K562 (cell line): ENCODE results near the gene RGL2. TPM values are rescaled to one million over a fixed set of nuclear protein-coding genes. Genes with fewer than 3 reads are reported as not detected.

Experiments
- CBFA2T3 ChIP-seq: fragments of 450-650 bp; IDR thresholded peaks from 2 replicates; pipeline ENCODE4 v1.6.1; 2017
- GTF2E2 ChIP-seq: fragments of 200-800 bp; sonication (Bioruptor generic); IDR thresholded peaks from 2 replicates; pipeline ENCODE4 v1.6.1; 2016; ENCODE audit warnings: missing genetic modification characterization, missing compliant biosample characterization
- KLF6 ChIP-seq: fragments of 250-450 bp; sonication (Bioruptor Pico); IDR thresholded peaks from 2 replicates; pipeline ENCODE4 v1.4.0; 2020; ENCODE audit warnings: mild to moderate bottlenecking, moderate library complexity, borderline replicate concordance
- PHB2 ChIP-seq: fragments of 450-650 bp; IDR thresholded peaks from 2 replicates; pipeline ENCODE4 v1.6.1; 2017; ENCODE audit warnings: low read depth
- POLR2A ChIP-seq: fragments of 450-650 bp; conservative IDR thresholded peaks from 2 replicates; pipeline ENCODE4 v1.6.1; 2016
- U2AF1 ChIP-seq: fragments of 200-400 bp; formaldehyde crosslinking; optimal IDR thresholded peaks from 2 replicates; pipeline ENCODE3; 2017; ENCODE audit warnings: mild to moderate bottlenecking, low read depth, low read length, moderate library complexity
- polyA plus RNA-seq, 8 experiments: library from polyadenylated mRNA; depleted of rRNA in 4 of 8; stranded (reverse) in 5 of 8; unstranded in 3 of 8; fragments of >200 nt; fragmentation: Nextera tagmentation in 2 of 8; fragmentation: Illumina TruSeq in 1 of 8; extraction: Ambion mirVana in 2 of 8; extraction: Trizol in 1 of 8; gene quantifications; 2 replicates each; pipeline versions ENCODE4 v1.2.1 to v1.2.3, GENCODE V29; 2011 to 2014; ENCODE audit warnings: inconsistent platforms in 1 of 8, missing spikeins in 1 of 8
- total RNA-seq, 7 experiments: library from RNA; depleted of rRNA in 6 of 7; stranded (reverse); fragments of >200 nt in 6 of 7; fragmentation: Illumina TruSeq in 2 of 7; extraction: Trizol in 2 of 7; gene quantifications; 2 replicates each; pipeline versions ENCODE4 v1.2.1 to v1.2.3, GENCODE V29; 2011 to 2021; ENCODE audit warnings: low replicate concordance in 1 of 7
- TF ChIP-seq, protein P1 (sequence below), 2 experiments: fragments of 450-650 bp; formaldehyde crosslinking in 1 of 2; IDR thresholded peaks; 2 replicates each; pipeline versions ENCODE4 v1.4.0 to v1.6.1; 2014 to 2020; ENCODE audit warnings: mild to moderate bottlenecking in 2 of 2, borderline replicate concordance in 1 of 2, low read depth in 1 of 2
- TF ChIP-seq, protein P2 (sequence below): fragments of 450-650 bp; IDR thresholded peaks from 2 replicates; pipeline ENCODE4 v1.6.1; 2017; ENCODE audit warnings: mild to moderate bottlenecking, moderate library complexity
- TF ChIP-seq, protein P3 (sequence below): fragments of 450-650 bp; IDR thresholded peaks from 2 replicates; pipeline ENCODE4 v1.6.1; 2018; ENCODE audit not compliant: partially characterized antibody
- TF ChIP-seq, protein P4 (sequence below): fragments of 450-650 bp; formaldehyde crosslinking; IDR thresholded peaks from 2 replicates; pipeline ENCODE4 v1.4.0; 2020; ENCODE audit warnings: mild to moderate bottlenecking, moderate library complexity

The RGL2 gene
- total and polyA plus RNA-seq, 9 of the 15 experiments (the other 6 are each of a cell fraction or from before 2014, with no cell fraction given) = 1.8 to 57.1 (median 19.5) TPM

DNA sequence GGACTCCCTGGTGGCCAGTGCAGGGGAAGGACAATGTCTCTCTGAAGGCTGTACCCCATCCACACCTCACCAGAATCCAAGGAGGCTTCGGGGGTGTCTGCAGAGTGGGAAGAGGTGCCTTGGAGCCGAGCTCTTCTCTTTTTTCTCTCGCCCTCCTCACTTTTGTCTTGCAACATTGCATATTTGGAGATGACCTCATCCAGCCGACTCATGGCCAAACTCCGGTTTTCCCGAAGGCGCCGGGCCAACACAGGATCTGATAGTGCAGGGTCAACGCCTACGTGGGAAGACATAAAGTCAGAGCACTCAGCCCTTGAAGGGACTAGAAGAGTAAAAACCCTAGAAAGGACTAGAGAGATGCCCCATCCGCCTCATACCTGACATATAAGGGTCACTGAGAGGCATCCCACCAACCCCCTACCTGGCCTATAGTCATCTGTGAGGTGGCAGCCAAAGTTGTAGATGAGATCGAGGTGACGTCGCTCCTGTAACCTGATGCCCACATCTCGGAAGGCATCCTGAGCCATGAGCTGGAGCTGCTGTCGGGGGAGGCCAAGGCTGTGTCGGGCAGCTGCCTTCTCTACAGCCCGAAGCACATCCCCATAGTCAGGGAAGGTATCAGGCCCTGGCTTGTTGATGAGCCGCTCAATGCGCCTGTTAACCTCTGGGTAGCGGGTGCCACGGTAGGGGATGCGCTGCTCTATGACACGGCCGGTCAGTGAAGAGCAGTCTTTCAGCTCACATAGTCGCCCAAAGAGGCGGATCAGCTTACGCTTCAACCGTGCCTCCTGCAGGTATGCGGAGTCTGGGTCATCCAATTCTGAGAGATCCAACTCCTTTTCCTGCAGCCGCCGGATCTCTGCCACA is 21.8 kb upstream of the RGL2 start (continued):
- TF ChIP-seq, protein P1, sequence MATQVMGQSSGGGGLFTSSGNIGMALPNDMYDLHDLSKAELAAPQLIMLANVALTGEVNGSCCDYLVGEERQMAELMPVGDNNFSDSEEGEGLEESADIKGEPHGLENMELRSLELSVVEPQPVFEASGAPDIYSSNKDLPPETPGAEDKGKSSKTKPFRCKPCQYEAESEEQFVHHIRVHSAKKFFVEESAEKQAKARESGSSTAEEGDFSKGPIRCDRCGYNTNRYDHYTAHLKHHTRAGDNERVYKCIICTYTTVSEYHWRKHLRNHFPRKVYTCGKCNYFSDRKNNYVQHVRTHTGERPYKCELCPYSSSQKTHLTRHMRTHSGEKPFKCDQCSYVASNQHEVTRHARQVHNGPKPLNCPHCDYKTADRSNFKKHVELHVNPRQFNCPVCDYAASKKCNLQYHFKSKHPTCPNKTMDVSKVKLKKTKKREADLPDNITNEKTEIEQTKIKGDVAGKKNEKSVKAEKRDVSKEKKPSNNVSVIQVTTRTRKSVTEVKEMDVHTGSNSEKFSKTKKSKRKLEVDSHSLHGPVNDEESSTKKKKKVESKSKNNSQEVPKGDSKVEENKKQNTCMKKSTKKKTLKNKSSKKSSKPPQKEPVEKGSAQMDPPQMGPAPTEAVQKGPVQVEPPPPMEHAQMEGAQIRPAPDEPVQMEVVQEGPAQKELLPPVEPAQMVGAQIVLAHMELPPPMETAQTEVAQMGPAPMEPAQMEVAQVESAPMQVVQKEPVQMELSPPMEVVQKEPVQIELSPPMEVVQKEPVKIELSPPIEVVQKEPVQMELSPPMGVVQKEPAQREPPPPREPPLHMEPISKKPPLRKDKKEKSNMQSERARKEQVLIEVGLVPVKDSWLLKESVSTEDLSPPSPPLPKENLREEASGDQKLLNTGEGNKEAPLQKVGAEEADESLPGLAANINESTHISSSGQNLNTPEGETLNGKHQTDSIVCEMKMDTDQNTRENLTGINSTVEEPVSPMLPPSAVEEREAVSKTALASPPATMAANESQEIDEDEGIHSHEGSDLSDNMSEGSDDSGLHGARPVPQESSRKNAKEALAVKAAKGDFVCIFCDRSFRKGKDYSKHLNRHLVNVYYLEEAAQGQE (IDR thresholded peaks at IDR 0.05; ENCODE audit: borderline replicate concordance) = no peak
- TF ChIP-seq, protein P1 (CRISPR knock-in tag; IDR thresholded peaks at IDR 0.05; ENCODE audit: low read depth) = no peak
- TF ChIP-seq, protein P2, sequence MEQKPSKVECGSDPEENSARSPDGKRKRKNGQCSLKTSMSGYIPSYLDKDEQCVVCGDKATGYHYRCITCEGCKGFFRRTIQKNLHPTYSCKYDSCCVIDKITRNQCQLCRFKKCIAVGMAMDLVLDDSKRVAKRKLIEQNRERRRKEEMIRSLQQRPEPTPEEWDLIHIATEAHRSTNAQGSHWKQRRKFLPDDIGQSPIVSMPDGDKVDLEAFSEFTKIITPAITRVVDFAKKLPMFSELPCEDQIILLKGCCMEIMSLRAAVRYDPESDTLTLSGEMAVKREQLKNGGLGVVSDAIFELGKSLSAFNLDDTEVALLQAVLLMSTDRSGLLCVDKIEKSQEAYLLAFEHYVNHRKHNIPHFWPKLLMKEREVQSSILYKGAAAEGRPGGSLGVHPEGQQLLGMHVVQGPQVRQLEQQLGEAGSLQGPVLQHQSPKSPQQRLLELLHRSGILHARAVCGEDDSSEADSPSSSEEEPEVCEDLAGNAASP = no peak
- TF ChIP-seq, protein P3, sequence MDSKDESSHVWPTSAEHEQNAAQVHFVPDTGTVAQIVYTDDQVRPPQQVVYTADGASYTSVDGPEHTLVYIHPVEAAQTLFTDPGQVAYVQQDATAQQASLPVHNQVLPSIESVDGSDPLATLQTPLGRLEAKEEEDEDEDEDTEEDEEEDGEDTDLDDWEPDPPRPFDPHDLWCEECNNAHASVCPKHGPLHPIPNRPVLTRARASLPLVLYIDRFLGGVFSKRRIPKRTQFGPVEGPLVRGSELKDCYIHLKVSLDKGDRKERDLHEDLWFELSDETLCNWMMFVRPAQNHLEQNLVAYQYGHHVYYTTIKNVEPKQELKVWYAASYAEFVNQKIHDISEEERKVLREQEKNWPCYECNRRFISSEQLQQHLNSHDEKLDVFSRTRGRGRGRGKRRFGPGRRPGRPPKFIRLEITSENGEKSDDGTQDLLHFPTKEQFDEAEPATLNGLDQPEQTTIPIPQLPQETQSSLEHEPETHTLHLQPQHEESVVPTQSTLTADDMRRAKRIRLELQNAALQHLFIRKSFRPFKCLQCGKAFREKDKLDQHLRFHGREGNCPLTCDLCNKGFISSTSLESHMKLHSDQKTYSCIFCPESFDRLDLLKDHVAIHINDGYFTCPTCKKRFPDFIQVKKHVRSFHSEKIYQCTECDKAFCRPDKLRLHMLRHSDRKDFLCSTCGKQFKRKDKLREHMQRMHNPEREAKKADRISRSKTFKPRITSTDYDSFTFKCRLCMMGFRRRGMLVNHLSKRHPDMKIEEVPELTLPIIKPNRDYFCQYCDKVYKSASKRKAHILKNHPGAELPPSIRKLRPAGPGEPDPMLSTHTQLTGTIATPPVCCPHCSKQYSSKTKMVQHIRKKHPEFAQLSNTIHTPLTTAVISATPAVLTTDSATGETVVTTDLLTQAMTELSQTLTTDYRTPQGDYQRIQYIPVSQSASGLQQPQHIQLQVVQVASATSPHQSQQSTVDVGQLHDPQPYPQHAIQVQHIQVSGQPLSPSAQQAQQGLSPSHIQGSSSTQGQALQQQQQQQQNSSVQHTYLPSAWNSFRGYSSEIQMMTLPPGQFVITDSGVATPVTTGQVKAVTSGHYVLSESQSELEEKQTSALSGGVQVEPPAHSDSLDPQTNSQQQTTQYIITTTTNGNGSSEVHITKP = no peak
- no peak for TF ChIP-seq KLF6
- no peak for TF ChIP-seq U2AF1
- 0 out of 2 replicates have a peak, but pooled peaks have one; percentile 26 for TF ChIP-seq GTF2E2 (tag)
- TF ChIP-seq, protein P4, sequence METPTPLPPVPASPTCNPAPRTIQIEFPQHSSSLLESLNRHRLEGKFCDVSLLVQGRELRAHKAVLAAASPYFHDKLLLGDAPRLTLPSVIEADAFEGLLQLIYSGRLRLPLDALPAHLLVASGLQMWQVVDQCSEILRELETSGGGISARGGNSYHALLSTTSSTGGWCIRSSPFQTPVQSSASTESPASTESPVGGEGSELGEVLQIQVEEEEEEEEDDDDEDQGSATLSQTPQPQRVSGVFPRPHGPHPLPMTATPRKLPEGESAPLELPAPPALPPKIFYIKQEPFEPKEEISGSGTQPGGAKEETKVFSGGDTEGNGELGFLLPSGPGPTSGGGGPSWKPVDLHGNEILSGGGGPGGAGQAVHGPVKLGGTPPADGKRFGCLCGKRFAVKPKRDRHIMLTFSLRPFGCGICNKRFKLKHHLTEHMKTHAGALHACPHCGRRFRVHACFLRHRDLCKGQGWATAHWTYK (CRISPR knock-in tag) = no peak
- TF ChIP-seq POLR2A = no peak
- no peak for TF ChIP-seq CBFA2T3
- TF ChIP-seq PHB2 = no peak
